HL-60 (cell line): ENCODE data around the gene NKD1.
A peak's percentile ranks its signal among the peaks of the same experiment; 100 is the strongest.

Experiments used
- DNase-seq, 2 experiments: peaks; one replicate each; pipeline ENCODE4 v3.0.0-alpha.2; 2010 to 2020; ENCODE audit warnings: low read depth in 1 of 2, low spot score in 1 of 2
- H3K27ac ChIP-seq: fragments of 250-450 bp; sonication (Bioruptor Pico); replicated peaks from 2 replicates; pipeline ENCODE4 v1.5.1; 2020; ENCODE audit warnings: mild to moderate bottlenecking, moderate library complexity
- H3K27me3 ChIP-seq: fragments of 250-450 bp; sonication (Bioruptor Pico); 2 replicates; pipeline ENCODE4 v1.5.1; 2021; ENCODE audit warnings: mild to moderate bottlenecking, moderate library complexity; ENCODE audit not compliant: insufficient read depth, poor library complexity, severe bottlenecking
- H3K4me3 ChIP-seq: replicated peaks from 2 replicates; pipeline ENCODE4 v1.5.1; 2011; ENCODE audit warnings: mild to moderate bottlenecking, control low read depth, low read length; ENCODE audit not compliant: insufficient read depth
- GABPA ChIP-seq: IDR thresholded peaks from 2 replicates; pipeline ENCODE4 v1.6.1; 2012; ENCODE audit warnings: low read depth
- POLR2AphosphoS5 ChIP-seq: IDR thresholded peaks from 2 replicates; pipeline ENCODE4 v1.6.1; 2012; ENCODE audit warnings: low read depth
- SPI1 ChIP-seq: IDR thresholded peaks from 2 replicates; pipeline ENCODE4 v1.6.1; 2012; ENCODE audit warnings: low read depth, mild to moderate bottlenecking, borderline replicate concordance
- TF ChIP-seq, protein P1 (sequence below): IDR thresholded peaks from one replicate; pipeline ENCODE4 v1.5.1; 2011; ENCODE audit warnings: low read length, control low read depth, inconsistent platforms; ENCODE audit not compliant: insufficient read depth
- TF ChIP-seq, protein P2 (sequence below): IDR thresholded peaks from 2 replicates; pipeline ENCODE4 v1.6.1; 2012; ENCODE audit warnings: low read depth; ENCODE audit not compliant: insufficient replicate concordance

NKD1 gene

DNA sequence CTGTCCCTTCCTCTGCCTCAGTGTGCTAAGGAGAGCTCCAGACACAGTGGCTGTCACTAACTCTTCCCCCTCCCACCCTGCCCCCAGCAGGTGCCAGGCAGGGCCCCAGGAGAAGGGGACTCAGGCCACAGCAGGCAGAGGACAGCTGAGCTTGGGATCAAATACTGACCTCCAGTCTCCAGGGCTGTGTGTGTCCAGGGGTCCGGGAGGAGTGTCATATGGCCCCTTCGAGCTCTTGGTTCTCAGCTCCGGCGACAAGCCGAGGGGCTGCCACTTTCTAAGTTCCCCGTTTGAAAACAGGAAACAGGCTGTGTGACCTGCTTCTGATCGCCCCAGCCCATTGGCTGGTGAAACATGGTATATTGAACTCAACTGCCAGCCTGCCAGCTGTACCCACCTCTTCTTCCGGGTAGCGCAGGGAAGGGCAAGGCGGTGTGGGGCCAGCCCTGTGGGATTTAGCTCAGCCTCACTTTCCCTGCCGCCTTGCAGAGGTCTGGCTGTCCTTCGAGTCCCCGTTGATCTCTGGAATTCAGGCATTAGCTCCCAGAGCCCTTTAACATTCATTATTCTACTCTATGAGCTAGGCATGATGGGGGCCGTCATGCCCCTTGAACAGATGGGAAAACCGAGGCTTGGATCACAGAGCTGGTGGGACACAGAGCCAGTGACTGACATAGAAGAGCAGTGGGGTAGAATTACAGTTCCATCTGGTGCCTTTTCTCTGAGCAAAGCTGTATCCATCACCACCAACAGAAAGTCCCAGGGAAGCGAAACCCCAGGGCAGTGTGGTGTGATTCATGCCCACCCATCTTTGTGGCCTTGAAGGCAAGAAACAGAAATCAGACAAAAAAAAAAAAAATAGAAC, 133.1 kb downstream of the NKD1 start, which contains the start of gene SNX20:
SNX20 (minus strand) TSS at position 292 of the 865 bp plus-strand sequence. CDS start 3,786 bp downstream, outside the sequence.
- H3K27ac ChIP-seq, result peak within 1 kb of the TSS; percentile 85
- TF ChIP-seq, protein P1, sequence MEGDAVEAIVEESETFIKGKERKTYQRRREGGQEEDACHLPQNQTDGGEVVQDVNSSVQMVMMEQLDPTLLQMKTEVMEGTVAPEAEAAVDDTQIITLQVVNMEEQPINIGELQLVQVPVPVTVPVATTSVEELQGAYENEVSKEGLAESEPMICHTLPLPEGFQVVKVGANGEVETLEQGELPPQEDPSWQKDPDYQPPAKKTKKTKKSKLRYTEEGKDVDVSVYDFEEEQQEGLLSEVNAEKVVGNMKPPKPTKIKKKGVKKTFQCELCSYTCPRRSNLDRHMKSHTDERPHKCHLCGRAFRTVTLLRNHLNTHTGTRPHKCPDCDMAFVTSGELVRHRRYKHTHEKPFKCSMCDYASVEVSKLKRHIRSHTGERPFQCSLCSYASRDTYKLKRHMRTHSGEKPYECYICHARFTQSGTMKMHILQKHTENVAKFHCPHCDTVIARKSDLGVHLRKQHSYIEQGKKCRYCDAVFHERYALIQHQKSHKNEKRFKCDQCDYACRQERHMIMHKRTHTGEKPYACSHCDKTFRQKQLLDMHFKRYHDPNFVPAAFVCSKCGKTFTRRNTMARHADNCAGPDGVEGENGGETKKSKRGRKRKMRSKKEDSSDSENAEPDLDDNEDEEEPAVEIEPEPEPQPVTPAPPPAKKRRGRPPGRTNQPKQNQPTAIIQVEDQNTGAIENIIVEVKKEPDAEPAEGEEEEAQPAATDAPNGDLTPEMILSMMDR, result no peak
- no peak; the same call in none of the 2 replicates for TF ChIP-seq POLR2AphosphoS5
- 0 out of 2 replicates have a peak, but pooled peaks have one; percentile 43 for TF ChIP-seq GABPA
- peak; percentile 35; the same call in 1 of the 2 replicates for TF ChIP-seq SPI1
- TF ChIP-seq, protein P2, sequence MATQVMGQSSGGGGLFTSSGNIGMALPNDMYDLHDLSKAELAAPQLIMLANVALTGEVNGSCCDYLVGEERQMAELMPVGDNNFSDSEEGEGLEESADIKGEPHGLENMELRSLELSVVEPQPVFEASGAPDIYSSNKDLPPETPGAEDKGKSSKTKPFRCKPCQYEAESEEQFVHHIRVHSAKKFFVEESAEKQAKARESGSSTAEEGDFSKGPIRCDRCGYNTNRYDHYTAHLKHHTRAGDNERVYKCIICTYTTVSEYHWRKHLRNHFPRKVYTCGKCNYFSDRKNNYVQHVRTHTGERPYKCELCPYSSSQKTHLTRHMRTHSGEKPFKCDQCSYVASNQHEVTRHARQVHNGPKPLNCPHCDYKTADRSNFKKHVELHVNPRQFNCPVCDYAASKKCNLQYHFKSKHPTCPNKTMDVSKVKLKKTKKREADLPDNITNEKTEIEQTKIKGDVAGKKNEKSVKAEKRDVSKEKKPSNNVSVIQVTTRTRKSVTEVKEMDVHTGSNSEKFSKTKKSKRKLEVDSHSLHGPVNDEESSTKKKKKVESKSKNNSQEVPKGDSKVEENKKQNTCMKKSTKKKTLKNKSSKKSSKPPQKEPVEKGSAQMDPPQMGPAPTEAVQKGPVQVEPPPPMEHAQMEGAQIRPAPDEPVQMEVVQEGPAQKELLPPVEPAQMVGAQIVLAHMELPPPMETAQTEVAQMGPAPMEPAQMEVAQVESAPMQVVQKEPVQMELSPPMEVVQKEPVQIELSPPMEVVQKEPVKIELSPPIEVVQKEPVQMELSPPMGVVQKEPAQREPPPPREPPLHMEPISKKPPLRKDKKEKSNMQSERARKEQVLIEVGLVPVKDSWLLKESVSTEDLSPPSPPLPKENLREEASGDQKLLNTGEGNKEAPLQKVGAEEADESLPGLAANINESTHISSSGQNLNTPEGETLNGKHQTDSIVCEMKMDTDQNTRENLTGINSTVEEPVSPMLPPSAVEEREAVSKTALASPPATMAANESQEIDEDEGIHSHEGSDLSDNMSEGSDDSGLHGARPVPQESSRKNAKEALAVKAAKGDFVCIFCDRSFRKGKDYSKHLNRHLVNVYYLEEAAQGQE, result no peak
- no peaks in the 10 kb centered on the region for H3K27me3 ChIP-seq
- peak; percentile 66 to 91 for DNase-seq
- peak within 1 kb of the TSS; percentile 66 for H3K4me3 ChIP-seq

DNA sequence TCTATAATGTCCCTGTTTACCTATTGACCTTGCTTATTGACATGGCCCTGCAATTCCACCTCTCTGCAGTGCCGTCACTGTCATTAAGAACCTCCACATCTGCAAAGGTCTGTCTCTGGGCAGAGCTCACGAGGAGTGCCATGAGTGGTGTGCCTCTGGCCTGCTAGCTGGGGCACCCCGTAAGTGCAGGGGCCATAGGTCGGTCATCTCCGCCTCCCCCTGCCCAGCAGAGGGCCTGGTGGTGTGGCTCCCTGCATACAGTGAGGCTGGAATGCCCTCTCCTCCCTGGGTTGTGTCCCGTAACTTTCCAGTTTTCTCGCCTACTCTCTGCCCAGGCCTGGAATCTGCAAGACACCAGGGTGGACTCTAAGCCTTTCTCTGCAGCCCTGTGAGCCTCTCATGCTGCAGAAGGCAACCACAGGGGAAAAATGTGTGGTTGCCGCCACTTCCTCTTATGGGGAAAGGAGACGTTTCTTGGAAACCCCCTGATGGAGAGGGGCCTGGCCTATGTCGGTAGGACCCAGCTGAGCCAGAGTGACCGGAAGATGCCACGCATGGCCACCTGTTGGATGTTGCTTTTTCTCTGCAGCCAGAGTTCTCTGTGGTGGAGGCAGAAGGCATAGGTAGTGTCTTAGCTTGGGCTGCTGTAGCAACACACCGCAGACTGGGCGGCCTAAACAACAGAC, 135.6 kb downstream of the NKD1 start:
- TF ChIP-seq SPI1 (peak; percentile 98), POLR2AphosphoS5 (peak; percentile 88), GABPA (no peak; the same call in 1 of the 2 replicates)
- TF ChIP-seq, protein P2, result no peak
- TF ChIP-seq, protein P1, result no peak
- peak overlapping the region; percentile 85 for H3K27ac ChIP-seq
- H3K27me3 ChIP-seq, result no peaks in the 10 kb centered on the region
- H3K4me3 ChIP-seq, result no peak overlapping the region
- peak; percentile 83 to 92 for DNase-seq

DNA sequence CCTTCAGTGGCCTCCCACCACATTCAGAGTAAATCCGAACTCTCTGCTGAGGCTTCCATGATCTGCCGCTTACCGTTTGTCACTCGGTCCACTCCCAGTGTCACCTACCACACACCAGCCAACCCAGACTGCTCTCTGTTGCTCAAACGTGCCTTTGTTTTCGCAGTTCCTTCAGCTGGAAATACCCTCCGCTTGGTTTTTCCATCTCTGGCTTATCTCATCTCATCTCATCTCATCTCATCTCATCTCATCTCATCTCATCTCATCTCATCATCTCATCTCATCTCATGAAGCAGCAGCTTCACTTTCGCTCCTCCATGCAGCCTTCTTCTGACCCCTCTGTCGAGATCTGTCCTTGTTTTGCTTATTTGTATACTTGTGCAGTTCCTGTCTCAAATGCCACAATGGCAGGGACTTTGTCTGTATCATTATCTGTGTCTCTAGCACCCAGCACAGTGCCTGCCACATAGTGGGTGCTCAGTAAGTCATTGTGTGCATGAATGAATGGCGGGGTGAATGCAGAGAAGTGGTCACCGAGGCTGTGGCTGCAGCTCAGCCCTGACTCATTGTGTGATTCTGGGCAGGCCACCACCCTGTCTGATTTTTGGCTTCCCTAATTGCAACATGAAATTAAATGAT, 136.7 kb downstream of the NKD1 start:
- no peaks in the 10 kb centered on the region for H3K27me3 ChIP-seq
- H3K4me3 ChIP-seq, result no peak overlapping the region
- H3K27ac ChIP-seq, result peak overlapping the region; percentile 85
- no peak for TF ChIP-seq SPI1
- TF ChIP-seq, protein P2, result no peak
- TF ChIP-seq, protein P1, result no peak
- TF ChIP-seq POLR2AphosphoS5, result no peak
- TF ChIP-seq GABPA, result no peak
- DNase-seq, result peak; percentile 45 to 75
